GM19397 (cell line): ENCODE measurements around the gene CAMTA1.

ENCODE experiments used
- ATAC-seq: cut with Tn5 transposase; IDR thresholded peaks from one replicate; pipeline ENCODE4 v1.9.1; 2021; ENCODE audit warnings: mild to moderate bottlenecking, moderate library complexity; ENCODE audit not compliant: unreplicated experiment

Gene CAMTA1

GRCh38 chr1:7515175-7515574, 729.9 kb downstream of the CAMTA1 start:
- ATAC-seq: no peak

DNA sequence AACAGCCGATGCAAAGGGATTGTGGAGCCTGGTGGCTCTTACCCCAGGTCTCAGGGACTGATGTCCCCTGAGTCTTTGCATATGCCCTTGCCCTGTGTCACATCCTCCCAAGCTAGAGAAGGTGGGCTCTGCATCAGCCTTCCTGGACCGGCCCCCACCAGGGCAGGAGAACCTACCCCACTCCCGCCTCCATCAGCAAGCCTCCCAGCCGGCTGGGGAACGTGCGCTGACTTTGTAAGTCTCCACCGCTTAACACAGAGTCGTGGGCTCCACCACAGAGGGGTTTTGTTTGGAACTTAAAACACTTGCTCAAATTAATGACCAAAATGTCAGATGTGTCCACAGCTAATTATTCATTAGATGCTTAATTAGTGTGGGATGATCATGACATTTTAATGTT, 730.6 kb downstream of the CAMTA1 start:
- ATAC-seq: no peak

DNA sequence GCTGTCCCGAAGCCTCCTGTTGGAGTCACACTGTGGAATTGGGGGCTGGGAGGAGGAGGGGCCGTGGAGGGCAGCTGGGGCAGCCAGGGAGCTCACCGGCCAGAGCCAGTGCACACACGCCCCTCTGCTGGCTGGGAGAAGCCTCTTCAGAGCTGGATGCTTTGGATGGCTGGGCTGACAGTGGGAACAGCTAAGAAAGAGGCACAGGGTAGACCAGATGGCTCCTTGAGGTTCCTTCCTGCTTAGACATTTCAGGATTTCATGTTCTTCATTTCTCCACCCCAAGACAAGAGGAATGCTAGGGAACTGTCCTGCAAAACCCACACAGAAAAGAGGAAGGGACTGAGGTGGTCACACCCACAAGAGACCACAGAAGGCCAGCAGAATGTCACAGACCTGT, 731.1 kb downstream of the CAMTA1 start:
- no peak for ATAC-seq

DNA sequence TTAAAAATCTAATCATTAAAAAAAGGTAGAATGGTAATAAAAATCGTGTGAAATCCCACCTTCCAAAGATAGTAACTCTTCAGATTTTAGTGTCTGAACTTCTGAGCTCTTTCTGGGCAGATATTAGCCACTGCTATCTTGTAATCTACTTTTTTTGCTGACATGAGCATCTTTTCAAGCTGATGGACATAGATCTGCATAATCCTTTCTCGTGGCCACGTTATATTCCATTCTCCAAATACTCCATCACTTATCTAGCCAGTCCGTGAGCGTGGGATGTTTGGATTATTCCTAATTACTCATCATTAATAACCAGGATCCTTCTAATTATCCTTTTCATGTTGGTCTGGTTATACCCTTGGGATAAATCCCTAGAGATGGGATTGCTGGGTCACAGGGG, 731.7 kb downstream of the CAMTA1 start:
- no peak for ATAC-seq

GRCh38 chr1:7517611-7518330, 732.5 kb downstream of the CAMTA1 start:
- no peak for ATAC-seq

GRCh38 chr1:7518411-7518810, 733.2 kb downstream of the CAMTA1 start:
- ATAC-seq: no peak

GRCh38 chr1:7519181-7519860, 734.1 kb downstream of the CAMTA1 start:
- ATAC-seq: no peak

DNA sequence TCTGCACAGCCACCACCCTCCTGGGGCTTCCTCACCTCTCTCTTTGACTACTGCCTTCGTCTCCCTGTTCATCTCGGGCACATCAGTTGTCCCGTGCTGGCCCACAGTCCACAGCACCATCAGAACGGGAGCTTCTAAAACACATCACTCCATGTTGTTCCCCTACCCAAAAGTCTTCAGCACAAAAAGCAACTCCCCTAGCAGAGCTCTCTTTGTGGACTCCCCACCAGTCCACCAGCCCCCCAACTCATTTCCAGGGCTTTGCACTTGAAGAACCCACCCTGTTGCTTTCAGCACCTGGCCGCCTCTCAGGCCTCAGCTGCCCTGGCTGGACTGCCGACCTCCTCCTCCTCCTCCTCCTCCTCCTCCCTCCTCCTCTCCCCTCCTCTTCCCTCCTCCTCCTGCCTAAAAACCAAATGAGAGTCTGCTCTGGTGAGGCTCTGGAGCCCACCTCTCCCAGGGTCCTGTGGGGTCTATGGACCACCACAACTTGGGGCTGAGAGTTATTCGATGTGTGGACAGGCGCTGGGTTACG, 734.7 kb downstream of the CAMTA1 start:
- ATAC-seq: no peak

DNA sequence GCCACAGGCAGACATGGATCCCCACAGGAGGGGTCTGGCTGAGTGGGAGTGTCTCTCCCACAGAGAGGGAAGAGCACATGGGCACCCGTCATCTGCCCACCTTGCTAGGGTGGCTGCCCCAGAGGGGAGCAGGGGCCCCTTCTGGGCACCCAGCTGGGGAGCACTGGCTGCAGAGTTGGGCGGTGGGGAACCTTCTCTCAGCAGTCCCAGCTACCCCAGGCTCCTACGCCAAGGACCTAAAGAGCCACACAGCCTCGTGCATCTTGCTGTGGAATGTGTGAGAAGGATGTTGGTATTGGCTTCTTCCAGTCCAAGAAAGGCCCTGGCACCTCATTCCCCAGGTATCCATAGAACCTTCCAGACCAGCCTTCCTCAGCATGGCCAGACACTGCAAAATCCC, 735.2 kb downstream of the CAMTA1 start:
- no peak for ATAC-seq

GRCh38 chr1:7524341-7525337, 739.4 kb downstream of the CAMTA1 start:
- ATAC-seq: no peak

DNA sequence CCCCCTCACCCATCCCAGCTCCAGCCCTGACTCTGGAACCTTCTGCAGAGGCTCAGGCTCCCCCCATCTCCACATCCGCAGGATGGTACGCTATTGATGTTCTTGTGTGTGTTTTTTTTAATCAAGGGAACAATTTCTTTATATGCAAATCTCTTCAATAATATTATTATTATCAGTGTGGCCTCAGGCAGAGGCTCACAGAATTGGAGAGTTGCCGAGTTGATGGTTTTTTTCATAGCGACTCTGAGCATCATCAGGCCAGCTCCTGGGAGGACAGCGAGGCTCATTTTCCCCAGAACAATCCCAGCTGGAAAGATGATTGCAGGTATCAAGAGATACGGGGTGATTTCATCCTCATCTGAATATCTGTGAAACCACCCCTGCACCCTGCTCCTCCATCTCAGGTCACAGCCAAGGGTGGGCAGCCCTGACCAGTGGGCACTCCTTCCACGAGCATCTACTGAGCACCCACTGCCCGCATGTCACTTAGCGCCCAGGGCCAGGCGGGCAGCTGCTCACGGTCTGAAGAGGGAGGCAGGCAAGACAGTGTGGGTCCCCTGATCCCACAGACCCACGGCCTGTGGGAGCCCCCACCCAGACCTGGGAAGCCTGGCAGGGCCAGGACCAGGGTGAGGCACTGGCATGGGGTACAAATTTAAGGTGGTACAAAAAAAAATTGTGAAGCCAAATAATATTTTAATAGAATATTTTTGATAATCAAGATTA, 740.2 kb downstream of the CAMTA1 start:
- ATAC-seq: no peak

GRCh38 chr1:7526196-7526866, 741.1 kb downstream of the CAMTA1 start:
- no peak for ATAC-seq

- ATAC-seq: no peak
These were observed 741.8 kb downstream of the CAMTA1 start for GRCh38 chr1:7526867-7527732.

- no peak for ATAC-seq
These were observed 742.4 kb downstream of the CAMTA1 start for GRCh38 chr1:7527733-7528045.

GRCh38 chr1:7528386-7529198, 743.3 kb downstream of the CAMTA1 start:
- no peak for ATAC-seq

GRCh38 chr1:7529917-7530316, 744.7 kb downstream of the CAMTA1 start:
- no peak for ATAC-seq

- ATAC-seq: no peak
These were observed 746.5 kb downstream of the CAMTA1 start for GRCh38 chr1:7531562-7532340.

- no peak for ATAC-seq
These were observed 747.8 kb downstream of the CAMTA1 start for GRCh38 chr1:7533006-7533405.
